ENCODE data around the gene LRRC38.

GRCh38 chr1:13540866-13541265 is 27.1 kb upstream of the LRRC38 start:
- TF ChIP-seq POLR2A (IDR thresholded peaks at IDR 0.05; ENCODE audit: extremely low read depth, insufficient read length) (no peak), CTCF (IDR thresholded peaks at IDR 0.05; ENCODE audit: low read depth, low read length) (no peak), MYC (IDR thresholded peaks at IDR 0.05; ENCODE audit: low read depth, low read length) (no peak), MAX (IDR thresholded peaks at IDR 0.05; ENCODE audit: low read depth, low read length) (no peak)
